Endothelial cell of umbilical vein (primary cell): Measurements from ENCODE around the gene PAXX. TPM values are rescaled to one million over a fixed set of nuclear protein-coding genes. Genes with fewer than 3 reads are reported as not detected.

Experiments
- BruUV-seq: library from RNA; stranded (reverse); fragments of 400-500 nt; replicated peaks from 2 replicates; lab custom pipeline; 2021; lab: Mats Ljungman, UMichigan
- CTCF ChIA-PET: fragments of 300-600, 350-600 bp; sonication (Branson Sonifier 250); formaldehyde crosslinking; loops from one replicate; lab custom pipeline; 2021; ENCODE audit warnings: antibody characterized with exemption, inconsistent platforms; lab: Charles Lee
- POLR2A ChIA-PET: fragments of 300-600, 350-600 bp; sonication (Branson Sonifier 250); formaldehyde crosslinking; loops from one replicate; lab custom pipeline; 2021; ENCODE audit warnings: antibody characterized with exemption, inconsistent platforms; lab: Charles Lee
- DNase-seq: peaks from one replicate; pipeline ENCODE4 v3.0.0-alpha.2; 2011; ENCODE audit warnings: low read depth, low spot score
- FAIRE-seq: peaks from 2 replicates; lab custom pipeline; 2011; peaks lifted over from hg19 to GRCh38; lab: Jason Lieb, UNC
- H2AFZ ChIP-seq: 2 replicates; pipeline ENCODE4 v1.6.0; 2012; ENCODE audit warnings: low read depth, low read length, control low read depth, inconsistent platforms
- H3K27ac ChIP-seq: 2 replicates; pipeline ENCODE4 v1.5.1; 2011; ENCODE audit warnings: low read depth, mild to moderate bottlenecking, control low read depth, low read length, moderate library complexity; ENCODE audit not compliant: insufficient read depth
- H3K27me3 ChIP-seq, 2 experiments: 2 replicates each; pipeline versions ENCODE4 v1.6.0 to v1.6.1; 2011; ENCODE audit warnings: low read length in 2 of 2, mixed read lengths in 1 of 2; ENCODE audit not compliant: control insufficient read depth in 2 of 2, insufficient read depth in 2 of 2
- H3K36me3 ChIP-seq, 2 experiments: 2 replicates in 1 of 2; 3 replicates in 1 of 2; pipeline ENCODE4 v1.5.1; 2011; ENCODE audit warnings: low read length in 2 of 2, mild to moderate bottlenecking in 1 of 2, moderate library complexity in 1 of 2; ENCODE audit not compliant: control insufficient read depth in 2 of 2, insufficient read depth in 2 of 2; ENCODE audit errors: extremely low read depth in 1 of 2
- H3K4me1 ChIP-seq: 3 replicates; pipeline ENCODE4 v1.5.1; 2011; ENCODE audit warnings: mild to moderate bottlenecking, low read length; ENCODE audit not compliant: control insufficient read depth, insufficient read depth; ENCODE audit errors: extremely low read depth
- H3K4me2 ChIP-seq: 2 replicates; pipeline ENCODE4 v1.6.1; 2011; ENCODE audit warnings: low read length, control low read depth, mixed read lengths; ENCODE audit not compliant: insufficient read depth
- H3K4me3 ChIP-seq, 3 experiments: fragments of 200-600 bp in 1 of 3; sonication (generic), shearing (Covaris generic) in 1 of 3; replicated peaks in 1 of 3; 2 replicates each; pipeline ENCODE4 v1.5.1; 2011 to 2016; ENCODE audit warnings: control low read depth in 3 of 3, low read length in 3 of 3, mild to moderate bottlenecking in 2 of 3, inconsistent platforms in 1 of 3, low read depth in 1 of 3, moderate library complexity in 1 of 3; ENCODE audit not compliant: insufficient read depth in 1 of 3
- H3K79me2 ChIP-seq: 2 replicates; pipeline ENCODE4 v1.6.0; 2012; ENCODE audit warnings: low read length, inconsistent platforms; ENCODE audit not compliant: control insufficient read depth, insufficient read depth
- H3K9ac ChIP-seq: replicated peaks from 2 replicates; pipeline ENCODE3; 2011; ENCODE audit warnings: low read length, control low read depth; ENCODE audit not compliant: insufficient read depth; ENCODE audit errors: extremely low read depth
- H3K9me1 ChIP-seq: replicated peaks from 3 replicates; pipeline ENCODE4 v1.6.0; 2011; ENCODE audit warnings: mild to moderate bottlenecking, low read length; ENCODE audit not compliant: control insufficient read depth, insufficient read depth; ENCODE audit errors: extremely low read depth
- H3K9me3 ChIP-seq: replicated peaks from 2 replicates; pipeline ENCODE4 v1.5.1; 2012; ENCODE audit warnings: low read length, inconsistent platforms; ENCODE audit not compliant: control insufficient read depth, insufficient read depth
- H4K20me1 ChIP-seq: replicated peaks from 2 replicates; pipeline ENCODE3; 2011; ENCODE audit warnings: mild to moderate bottlenecking, low read length; ENCODE audit not compliant: control insufficient read depth, insufficient read depth; ENCODE audit errors: extremely low read depth
- CTCF ChIP-seq, 2 donors: IDR thresholded peaks; 1 replicate in 1 of 2; 2 replicates in 1 of 2; pipeline ENCODE4 v1.5.1; 2011; ENCODE audit warnings: low read length in 2 of 2, mild to moderate bottlenecking in 2 of 2, moderate library complexity in 2 of 2, control low read depth in 1 of 2, inconsistent platforms in 1 of 2, low read depth in 1 of 2; ENCODE audit not compliant: insufficient read depth in 1 of 2; ENCODE audit errors: extremely low read depth in 1 of 2
- EZH2 ChIP-seq: IDR thresholded peaks from 2 replicates; pipeline ENCODE4 v1.6.1; 2012; ENCODE audit warnings: borderline replicate concordance, low read depth, mild to moderate bottlenecking, moderate library complexity, low read length, inconsistent platforms; ENCODE audit not compliant: severe bottlenecking
- FOS ChIP-seq: IDR thresholded peaks from 2 replicates; pipeline ENCODE4 v1.6.1; 2011; ENCODE audit warnings: mild to moderate bottlenecking, low read length, moderate library complexity, borderline replicate concordance; ENCODE audit not compliant: insufficient read depth
- GATA2 ChIP-seq: IDR thresholded peaks from 2 replicates; pipeline ENCODE4 v1.7.0; 2011; ENCODE audit warnings: low read depth, mild to moderate bottlenecking, moderate library complexity, mixed read lengths, low read length; ENCODE audit not compliant: insufficient read length, insufficient read depth
- JUN ChIP-seq: IDR thresholded peaks from 2 replicates; pipeline ENCODE4 v1.6.1; 2011; ENCODE audit warnings: borderline replicate concordance, low read depth; ENCODE audit not compliant: insufficient read length, insufficient read depth
- MAX ChIP-seq: IDR thresholded peaks from 2 replicates; pipeline ENCODE4 v1.6.1; 2011; ENCODE audit not compliant: insufficient read depth, insufficient read length
- MYC ChIP-seq: IDR thresholded peaks from one replicate; pipeline ENCODE4 v1.6.1; 2011; ENCODE audit warnings: mild to moderate bottlenecking, low read depth, low read length
- POLR2AphosphoS5 ChIP-seq: IDR thresholded peaks from 2 replicates; pipeline ENCODE4 v1.6.1; 2012; ENCODE audit warnings: low read depth, mild to moderate bottlenecking, control low read depth, low read length, moderate library complexity; ENCODE audit not compliant: insufficient read depth
- dilution Hi-C: fragments of 300-500 bp; cut with MboI; formaldehyde crosslinking; loops from one replicate; pipeline ENCODE4 v1.15.0; 2019; ENCODE audit warnings: low sequenced_read_pairs; ENCODE audit not compliant: extremely low pct_ligation_motif_present
- intact Hi-C: fragments of 100-400 bp; cut with micrococcal nuclease; formaldehyde crosslinking; loops from one replicate; pipeline ENCODE4 v1.10.0; 2022
- polyA plus RNA-seq, 4 experiments: library from polyadenylated mRNA; depleted of rRNA in 3 of 4; stranded (reverse) in 3 of 4; unstranded in 1 of 4; fragments of >200 nt; gene quantifications; 2 replicates each; pipeline versions ENCODE4 v1.2.1 to v1.2.3, GENCODE V29; 2011 to 2012; ENCODE audit warnings: missing spikeins in 1 of 4
- total RNA-seq: library from RNA; stranded (reverse); gene quantifications from 2 replicates; pipeline ENCODE4 v1.2.3, GENCODE V29; 2021

The PAXX gene
- total and polyA plus RNA-seq, 2 donors (not counting 3 experiments of a cell fraction or from before 2014, with no cell fraction given) = 34.0 to 35.0 TPM

GRCh38 chr9:137002646-137003041 is 10.4 kb downstream of the PAXX start:
- BruUV-seq = no TSS peak
- Histone ChIP-seq H3K36me3 (no peaks in the 10 kb centered on the region), H3K4me3 (no peak overlapping the region), H3K27me3 (no peaks in the 10 kb centered on the region), H3K9me1 (no peaks in the 10 kb centered on the region), H2AFZ (no peak overlapping the region), H3K9ac (no peak overlapping the region), H3K79me2 (no peaks in the 10 kb centered on the region), H4K20me1 (no peaks in the 10 kb centered on the region), H3K27ac (no peak overlapping the region), H3K4me1 (peaks cover 9% of the 10 kb centered on the region), H3K4me2 (no peak overlapping the region), H3K9me3 (no peaks in the 10 kb centered on the region)
- POLR2A ChIA-PET = no interaction called here
- TF ChIP-seq CTCF (IDR thresholded peaks at IDR 0.05; ENCODE audit: extremely low read depth in 1 of 2, insufficient read depth in 1 of 2, low read depth in 1 of 2, low read length in 2 of 2) (no peak), EZH2 (no peak), POLR2AphosphoS5 (no peak), GATA2 (no peak), FOS (no peak), MYC (no peak), JUN (no peak), MAX (no peak)
- CTCF ChIA-PET = interaction anchor here (0.8 kb wide), 1 partner anchor 32 kb away, joined by 3 read pairs; no protein-coding TSS in a partner anchor
- no peak for FAIRE-seq
- DNase-seq = no peak
- intact Hi-C loops = no loop called here
- dilution Hi-C loops = no loop called here
